ENCODE data around the gene ALS2. TPM values are rescaled to one million over a fixed set of nuclear protein-coding genes. Genes with fewer than 3 reads are reported as not detected.

The ALS2 gene
- polyA plus RNA-seq, 4 donors: 22.7 to 28.3 (median 26.7) TPM

Other genes starting within 250 kb of the ALS2 start
- 10 to 100 TPM; 48.3 to 57.0 (median 54.3) TPM for gene TMEM237, start 137.4 kb downstream of the ALS2 start, polyA plus RNA-seq (ENCODE audit: insufficient read length in 4 of 4)
- gene MPP4, start 82.3 kb downstream of the ALS2 start, polyA plus RNA-seq (ENCODE audit: insufficient read length in 4 of 4): under 1 TPM; 0.15 to 0.23 (median 0.17) TPM
- gene CDK15, start 25.6 kb upstream of the ALS2 start, polyA plus RNA-seq (ENCODE audit: insufficient read length in 4 of 4): 1 to 10 TPM in 3 of 4 donors, under 1 TPM in 1; 0.99 to 1.3 (median 1.1) TPM